PC-9 (cell line): ENCODE measurements around the gene HIPK1. TPM values are rescaled to one million over a fixed set of nuclear protein-coding genes. Genes with fewer than 3 reads are reported as not detected.

Source experiments
- BruUV-seq: library from RNA; stranded (reverse); fragments of 400-500 nt; replicated peaks from 2 replicates; lab custom pipeline; 2021; lab: Mats Ljungman, UMichigan
- CTCF ChIA-PET: fragments of 300-600 bp; sonication (Branson Sonifier 250); formaldehyde crosslinking; loops from one replicate; lab custom pipeline; 2022; ENCODE audit warnings: antibody characterized with exemption; lab: Charles Lee
- POLR2A ChIA-PET: fragments of 300-600 bp; sonication (Branson Sonifier 250); formaldehyde crosslinking; loops from one replicate; lab custom pipeline; 2022; ENCODE audit warnings: antibody characterized with exemption; ENCODE audit not compliant: unreplicated experiment; lab: Charles Lee
- DNase-seq, 2 experiments: peaks; one replicate each; pipeline versions ENCODE4 v3.0.0 to v3.0.0-alpha.2; 2015 to 2022; ENCODE audit warnings: mixed read lengths in 1 of 2
- H2AFZ ChIP-seq: fragments of 200-600 bp; sonication (generic); 2 replicates; pipeline ENCODE4 v1.8.1; 2017; ENCODE audit warnings: antibody characterized with exemption
- H3F3A ChIP-seq: fragments of 200-600 bp; sonication (generic); 2 replicates; pipeline ENCODE4 v1.8.1; 2017; ENCODE audit warnings: antibody characterized with exemption, mild to moderate bottlenecking, low read depth; ENCODE audit not compliant: insufficient read depth
- H3K27ac ChIP-seq: fragments of 200-600 bp; sonication (generic); 2 replicates; pipeline ENCODE4 v1.6.1; 2016; ENCODE audit warnings: mixed run types
- H3K27me3 ChIP-seq: fragments of 200-600 bp; sonication (generic); 2 replicates; pipeline ENCODE4 v1.6.1; 2016; ENCODE audit warnings: low read depth, mixed run types; ENCODE audit not compliant: insufficient read depth
- H3K36me3 ChIP-seq: fragments of 200-600 bp; sonication (generic); 2 replicates; pipeline ENCODE4 v1.6.1; 2016; ENCODE audit warnings: low read depth, mixed run types
- H3K4me1 ChIP-seq: fragments of 200-600 bp; sonication (generic); replicated peaks from 2 replicates; pipeline ENCODE4 v1.6.1; 2016; ENCODE audit warnings: mixed run types; ENCODE audit not compliant: insufficient read depth
- H3K4me2 ChIP-seq: fragments of 200-600 bp; sonication (generic); 2 replicates; pipeline ENCODE4 v1.6.1; 2017; ENCODE audit warnings: mixed run types
- H3K4me3 ChIP-seq: fragments of 200-600 bp; sonication (generic); 2 replicates; pipeline ENCODE4 v1.6.1; 2016; ENCODE audit warnings: mixed run types
- H3K79me2 ChIP-seq: fragments of 200-600 bp; sonication (generic); 2 replicates; pipeline ENCODE4 v1.6.1; 2017; ENCODE audit warnings: low read depth, mixed run types
- H3K9me2 ChIP-seq: fragments of 200-600 bp; sonication (generic); 2 replicates; pipeline ENCODE4 v1.8.1; 2017; ENCODE audit warnings: mild to moderate bottlenecking; ENCODE audit not compliant: insufficient read depth
- H3K9me3 ChIP-seq: fragments of 200-600 bp; sonication (generic); 2 replicates; pipeline ENCODE4 v1.8.1; 2016; ENCODE audit warnings: low read depth; ENCODE audit not compliant: insufficient read depth
- H4K20me1 ChIP-seq: fragments of 200-600 bp; sonication (generic); 2 replicates; pipeline ENCODE4 v1.8.1; 2017; ENCODE audit not compliant: insufficient read depth
- EZH2 ChIP-seq: fragments of 200-600 bp; sonication (generic); IDR thresholded peaks from 2 replicates; pipeline ENCODE4 v1.8.0; 2017; ENCODE audit warnings: antibody characterized with exemption, low read depth
- intact Hi-C: fragments of 100-400 bp; cut with micrococcal nuclease; formaldehyde crosslinking; loops from one replicate; pipeline ENCODE4 v1.10.0; 2022; ENCODE audit not compliant: unreplicated experiment
- total RNA-seq: library from RNA; stranded (reverse); gene quantifications from 2 replicates; pipeline ENCODE4 v1.2.3, GENCODE V29; 2021
- TF ChIP-seq, protein P1 (sequence below): fragments of 200-600 bp; sonication (generic); conservative IDR thresholded peaks from 2 replicates; pipeline ENCODE4 v1.6.1; 2017; ENCODE audit warnings: mixed run types, antibody characterized with exemption, mild to moderate bottlenecking, moderate library complexity

Gene HIPK1
- total RNA-seq, 1 experiment from 2014 or later, result 26.3 TPM

DNA sequence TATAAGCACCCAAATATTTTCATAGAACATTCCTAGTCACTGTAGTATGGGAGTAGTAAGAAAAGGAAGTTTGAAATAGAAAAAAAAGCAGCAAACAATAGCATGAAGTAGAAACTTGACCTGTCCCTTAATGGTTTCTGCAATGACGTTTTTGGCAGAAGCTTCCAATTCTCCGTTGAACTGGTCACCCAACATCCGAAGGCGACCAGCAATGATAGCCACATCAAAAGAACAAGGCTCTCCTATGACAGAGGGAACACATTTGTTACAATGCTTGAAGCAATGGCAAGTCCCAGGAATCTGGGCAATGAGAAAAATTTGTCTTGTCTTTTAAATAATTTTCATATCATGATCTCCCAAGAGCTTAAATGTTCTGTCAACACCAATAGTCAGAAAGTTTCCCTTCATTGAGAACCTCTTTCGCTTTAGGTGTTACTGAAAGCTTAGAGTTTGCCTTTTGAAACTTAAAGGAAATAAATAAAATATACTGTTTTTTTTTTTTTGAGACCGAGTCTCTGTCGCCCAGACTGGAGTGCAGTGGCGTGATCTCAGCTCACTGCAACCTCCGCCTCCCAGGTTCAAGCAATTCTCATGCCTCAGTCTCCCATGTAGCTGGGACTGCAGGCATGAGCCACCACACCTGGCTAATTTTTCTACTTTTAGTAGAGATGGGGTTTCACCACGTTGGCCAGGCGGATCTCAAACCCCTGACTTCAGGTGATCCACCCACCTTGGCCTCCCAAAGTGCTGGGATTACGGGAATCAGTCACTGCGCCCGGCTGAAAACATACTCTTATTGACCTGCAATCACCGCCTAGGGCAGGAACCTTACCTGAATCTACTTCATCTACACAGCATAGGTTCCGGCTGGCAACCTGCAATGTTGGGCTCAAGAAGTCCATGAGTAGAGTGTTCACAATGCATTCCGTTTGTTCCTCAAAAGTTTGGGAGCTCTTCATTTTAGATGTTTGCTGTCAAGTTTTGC is 42.4 kb upstream of the HIPK1 start:
- no peak for TF ChIP-seq EZH2
- no TSS peak for BruUV-seq
- Histone ChIP-seq H3K4me3 (no peak overlapping the region), H3K9me2 (no peaks in the 10 kb centered on the region), H3K4me2 (no peak overlapping the region), H4K20me1 (no peaks in the 10 kb centered on the region), H3K36me3 (no peaks in the 10 kb centered on the region), H3K79me2 (no peaks in the 10 kb centered on the region), H3K9me3 (no peaks in the 10 kb centered on the region), H3F3A (no peaks in the 10 kb centered on the region), H3K27me3 (no peaks in the 10 kb centered on the region), H3K27ac (no peak overlapping the region), H2AFZ (0 out of 2 replicates have a peak overlapping the region, but pooled peaks have one; percentile 1), H3K4me1 (no peaks in the 10 kb centered on the region)
- intact Hi-C loops, result no loop called here
- no peak for DNase-seq
- CTCF ChIA-PET, result no interaction called here
- POLR2A ChIA-PET, result no interaction called here

DNA sequence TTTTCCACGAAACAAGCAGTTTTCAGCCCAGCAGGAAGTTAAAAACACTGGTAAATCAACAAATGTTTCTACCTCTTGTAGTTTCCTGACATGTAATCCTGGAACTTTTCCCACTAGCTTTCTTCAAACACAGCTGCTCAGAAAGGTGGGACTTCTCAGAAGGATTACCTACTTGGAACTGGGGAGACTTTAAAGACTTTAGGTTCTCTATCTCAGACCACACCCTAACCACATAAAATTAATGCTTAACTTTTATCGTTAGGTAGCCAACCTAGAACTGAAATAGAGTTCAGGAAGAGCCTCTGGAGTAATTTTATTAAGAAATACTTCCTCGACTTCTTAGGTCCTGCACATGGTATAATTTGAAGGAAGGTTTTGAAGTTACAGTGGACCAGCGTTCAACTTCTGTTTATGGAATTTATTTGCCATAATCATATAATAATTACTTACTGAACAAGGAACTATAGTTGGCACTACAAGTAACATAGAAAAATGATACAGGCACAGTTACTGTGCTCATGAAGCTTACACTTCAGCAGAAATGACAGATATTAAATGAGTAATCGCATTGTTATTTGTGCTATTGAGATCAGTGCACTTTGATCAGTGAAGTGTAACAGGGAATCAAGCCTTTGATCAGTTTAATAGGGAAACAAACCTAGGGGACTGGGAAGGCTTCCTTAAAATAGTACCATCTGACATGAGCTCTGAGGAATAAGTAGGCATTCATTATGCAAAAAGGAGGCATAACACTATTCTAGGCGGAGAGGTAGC is 41.5 kb upstream of the HIPK1 start, which contains the start of gene BCL2L15:
TSS of gene BCL2L15 (minus strand) at position 180 of the 774 bp plus-strand sequence. CDS start 206 bp downstream, outside the sequence.
- ChIA-PET CTCF (no interaction called here), POLR2A (no interaction called here)
- Histone ChIP-seq H3K36me3 (no peaks in the 10 kb centered on the region), H3K4me2 (no peak within 1 kb of the TSS), H3K9me2 (no peaks in the 10 kb centered on the region), H3K79me2 (no peaks in the 10 kb centered on the region), H3F3A (no peaks in the 10 kb centered on the region), H4K20me1 (no peaks in the 10 kb centered on the region), H3K27me3 (no peaks in the 10 kb centered on the region), H3K27ac (no peak within 1 kb of the TSS), H3K4me3 (no peak within 1 kb of the TSS), H3K9me3 (no peaks in the 10 kb centered on the region), H2AFZ (0 out of 2 replicates have a peak within 1 kb of the TSS, but pooled peaks have one; percentile 1), H3K4me1 (no peaks in the 10 kb centered on the region)
- intact Hi-C loops, result no loop called here
- peak in 1 of 2 experiments; percentile 62 for DNase-seq
- no peak for TF ChIP-seq EZH2
- TF ChIP-seq, protein P1, sequence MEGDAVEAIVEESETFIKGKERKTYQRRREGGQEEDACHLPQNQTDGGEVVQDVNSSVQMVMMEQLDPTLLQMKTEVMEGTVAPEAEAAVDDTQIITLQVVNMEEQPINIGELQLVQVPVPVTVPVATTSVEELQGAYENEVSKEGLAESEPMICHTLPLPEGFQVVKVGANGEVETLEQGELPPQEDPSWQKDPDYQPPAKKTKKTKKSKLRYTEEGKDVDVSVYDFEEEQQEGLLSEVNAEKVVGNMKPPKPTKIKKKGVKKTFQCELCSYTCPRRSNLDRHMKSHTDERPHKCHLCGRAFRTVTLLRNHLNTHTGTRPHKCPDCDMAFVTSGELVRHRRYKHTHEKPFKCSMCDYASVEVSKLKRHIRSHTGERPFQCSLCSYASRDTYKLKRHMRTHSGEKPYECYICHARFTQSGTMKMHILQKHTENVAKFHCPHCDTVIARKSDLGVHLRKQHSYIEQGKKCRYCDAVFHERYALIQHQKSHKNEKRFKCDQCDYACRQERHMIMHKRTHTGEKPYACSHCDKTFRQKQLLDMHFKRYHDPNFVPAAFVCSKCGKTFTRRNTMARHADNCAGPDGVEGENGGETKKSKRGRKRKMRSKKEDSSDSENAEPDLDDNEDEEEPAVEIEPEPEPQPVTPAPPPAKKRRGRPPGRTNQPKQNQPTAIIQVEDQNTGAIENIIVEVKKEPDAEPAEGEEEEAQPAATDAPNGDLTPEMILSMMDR, result no peak
- no TSS peak for BruUV-seq

- Histone ChIP-seq H3K27me3 (no peaks in the 10 kb centered on the region), H3K9me2 (no peaks in the 10 kb centered on the region), H3K4me3 (no peak overlapping the region), H3K36me3 (no peaks in the 10 kb centered on the region), H3F3A (0 out of 2 replicates have a peak, but pooled peaks cover 5% of the 10 kb centered on the region), H2AFZ (no peak overlapping the region), H4K20me1 (no peaks in the 10 kb centered on the region), H3K79me2 (no peaks in the 10 kb centered on the region), H3K4me1 (no peaks in the 10 kb centered on the region), H3K9me3 (no peaks in the 10 kb centered on the region), H3K4me2 (no peak overlapping the region), H3K27ac (no peak overlapping the region)
- no peak for DNase-seq
- ChIA-PET POLR2A (no interaction called here), CTCF (no interaction called here)
- no TSS peak for BruUV-seq
- TF ChIP-seq EZH2, result no peak
- TF ChIP-seq, protein P1, result no peak
- intact Hi-C loops, result no loop called here
Observed at GRCh38 chr1:113890816-113891215, 38.3 kb upstream of the HIPK1 start.
